ENCODE measurements around the gene SKIDA1.

Gene SKIDA1

GRCh38 chr10:21482821-21483220 lies 42.7 kb downstream of the SKIDA1 start:
- H3K4me1 ChIP-seq (ENCODE audit: low read depth, poor library complexity, severe bottlenecking), result no peaks in the 10 kb centered on the region
- H3K79me2 ChIP-seq (ENCODE audit: insufficient read depth, low read depth), result no peaks in the 10 kb centered on the region
- TF ChIP-seq, protein P1, sequence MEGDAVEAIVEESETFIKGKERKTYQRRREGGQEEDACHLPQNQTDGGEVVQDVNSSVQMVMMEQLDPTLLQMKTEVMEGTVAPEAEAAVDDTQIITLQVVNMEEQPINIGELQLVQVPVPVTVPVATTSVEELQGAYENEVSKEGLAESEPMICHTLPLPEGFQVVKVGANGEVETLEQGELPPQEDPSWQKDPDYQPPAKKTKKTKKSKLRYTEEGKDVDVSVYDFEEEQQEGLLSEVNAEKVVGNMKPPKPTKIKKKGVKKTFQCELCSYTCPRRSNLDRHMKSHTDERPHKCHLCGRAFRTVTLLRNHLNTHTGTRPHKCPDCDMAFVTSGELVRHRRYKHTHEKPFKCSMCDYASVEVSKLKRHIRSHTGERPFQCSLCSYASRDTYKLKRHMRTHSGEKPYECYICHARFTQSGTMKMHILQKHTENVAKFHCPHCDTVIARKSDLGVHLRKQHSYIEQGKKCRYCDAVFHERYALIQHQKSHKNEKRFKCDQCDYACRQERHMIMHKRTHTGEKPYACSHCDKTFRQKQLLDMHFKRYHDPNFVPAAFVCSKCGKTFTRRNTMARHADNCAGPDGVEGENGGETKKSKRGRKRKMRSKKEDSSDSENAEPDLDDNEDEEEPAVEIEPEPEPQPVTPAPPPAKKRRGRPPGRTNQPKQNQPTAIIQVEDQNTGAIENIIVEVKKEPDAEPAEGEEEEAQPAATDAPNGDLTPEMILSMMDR (conservative IDR thresholded peaks at IDR 0.05; ENCODE audit: low read depth, low read length), result no peak
- no peaks in the 10 kb centered on the region for H3K27me3 ChIP-seq (ENCODE audit: insufficient read depth, low read depth)
- no peak overlapping the region for H3K4me3 ChIP-seq (IDR thresholded peaks at IDR 0.05; ENCODE audit: insufficient read depth, low read depth, low read length)
- H4K20me1 ChIP-seq (ENCODE audit: insufficient read depth), result no peaks in the 10 kb centered on the region
- H3K36me3 ChIP-seq (ENCODE audit: insufficient read depth), result no peaks in the 10 kb centered on the region
- no peak overlapping the region for H3K9ac ChIP-seq
- no peak overlapping the region for H2AFZ ChIP-seq (ENCODE audit: low read depth)
- H3K27ac ChIP-seq, result no peak overlapping the region
- H3K4me2 ChIP-seq, result no peak overlapping the region

DNA sequence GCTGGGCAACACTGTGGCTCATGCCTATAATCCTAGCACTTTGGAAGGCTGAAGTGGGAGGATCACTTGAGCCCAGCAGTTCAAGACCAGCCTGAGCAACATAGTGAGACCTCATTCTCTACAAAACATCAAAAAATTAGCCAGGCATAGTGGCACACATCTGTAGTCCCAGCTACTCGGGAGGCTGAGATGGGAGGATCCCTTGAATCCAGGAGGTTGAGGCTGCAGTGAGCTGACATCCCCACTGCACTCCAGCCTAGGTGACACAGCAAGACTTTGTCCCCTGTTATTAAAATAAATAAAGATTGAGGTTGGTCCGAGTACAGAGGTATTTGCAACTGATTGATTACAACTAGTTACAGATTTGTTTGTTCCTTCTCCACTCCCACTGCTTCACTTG lies 44.1 kb downstream of the SKIDA1 start:
- H2AFZ ChIP-seq (ENCODE audit: low read depth), result no peak overlapping the region
- H3K27me3 ChIP-seq (ENCODE audit: insufficient read depth, low read depth), result no peaks in the 10 kb centered on the region
- H3K27ac ChIP-seq, result no peak overlapping the region
- H3K79me2 ChIP-seq (ENCODE audit: insufficient read depth, low read depth), result no peaks in the 10 kb centered on the region
- no peaks in the 10 kb centered on the region for H3K36me3 ChIP-seq (ENCODE audit: insufficient read depth)
- H3K4me1 ChIP-seq (ENCODE audit: low read depth, poor library complexity, severe bottlenecking), result no peaks in the 10 kb centered on the region
- no peak overlapping the region for H3K9ac ChIP-seq
- H3K4me3 ChIP-seq (IDR thresholded peaks at IDR 0.05; ENCODE audit: insufficient read depth, low read depth, low read length), result no peak overlapping the region
- TF ChIP-seq, protein P1 (conservative IDR thresholded peaks at IDR 0.05; ENCODE audit: low read depth, low read length), result no peak
- H3K4me2 ChIP-seq, result no peak overlapping the region
- no peaks in the 10 kb centered on the region for H4K20me1 ChIP-seq (ENCODE audit: insufficient read depth)

DNA sequence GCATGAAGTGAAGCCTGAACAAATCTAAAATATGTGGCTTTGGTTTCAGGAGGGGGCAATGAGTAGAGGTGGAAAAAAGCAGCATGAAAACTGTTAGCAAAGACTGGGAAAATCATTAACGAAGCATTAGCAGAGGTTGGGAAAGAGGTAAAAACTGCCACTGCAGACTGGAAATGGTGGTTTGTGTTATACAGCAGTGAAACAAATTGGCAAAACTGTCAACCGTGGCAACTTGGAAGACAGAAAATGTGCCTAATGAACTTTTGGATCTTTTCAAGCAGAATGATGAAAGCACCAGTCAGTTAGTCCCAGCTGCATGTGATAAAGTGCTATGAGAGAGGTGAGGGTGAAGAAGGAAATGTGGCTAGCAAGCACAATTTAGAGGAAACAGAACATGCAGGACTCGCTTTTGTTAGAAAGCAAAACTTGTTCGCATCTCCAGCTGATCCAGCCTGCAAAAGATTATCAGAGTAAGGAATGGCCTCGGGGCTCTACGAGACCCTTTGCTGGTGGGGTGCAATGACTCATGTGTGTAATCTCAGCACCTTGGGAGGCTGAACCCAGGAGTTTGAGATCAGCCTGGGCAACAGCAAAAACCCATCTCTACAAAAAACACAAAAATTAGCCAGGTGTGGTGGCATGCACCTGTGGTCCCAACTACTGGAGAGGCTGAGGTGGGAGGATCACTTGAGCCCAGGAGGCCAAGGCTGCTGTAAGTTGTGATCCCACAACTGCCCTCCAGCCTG lies 45.7 kb downstream of the SKIDA1 start:
- Histone ChIP-seq H3K9ac (no peak overlapping the region), H2AFZ (ENCODE audit: low read depth) (no peak overlapping the region), H3K79me2 (ENCODE audit: insufficient read depth, low read depth) (no peaks in the 10 kb centered on the region), H3K4me3 (IDR thresholded peaks at IDR 0.05; ENCODE audit: insufficient read depth, low read depth, low read length) (no peak overlapping the region), H3K27me3 (ENCODE audit: insufficient read depth, low read depth) (no peaks in the 10 kb centered on the region), H3K27ac (no peak overlapping the region), H3K4me1 (ENCODE audit: low read depth, poor library complexity, severe bottlenecking) (no peaks in the 10 kb centered on the region), H3K4me2 (no peak overlapping the region), H3K36me3 (ENCODE audit: insufficient read depth) (no peaks in the 10 kb centered on the region), H4K20me1 (ENCODE audit: insufficient read depth) (no peaks in the 10 kb centered on the region)
- TF ChIP-seq, protein P1 (conservative IDR thresholded peaks at IDR 0.05; ENCODE audit: low read depth, low read length), result no peak

- Histone ChIP-seq H3K4me2 (no peak overlapping the region), H4K20me1 (ENCODE audit: insufficient read depth) (no peaks in the 10 kb centered on the region), H2AFZ (ENCODE audit: low read depth) (no peak overlapping the region), H3K4me1 (ENCODE audit: low read depth, poor library complexity, severe bottlenecking) (no peaks in the 10 kb centered on the region), H3K36me3 (ENCODE audit: insufficient read depth) (no peaks in the 10 kb centered on the region), H3K27me3 (ENCODE audit: insufficient read depth, low read depth) (no peaks in the 10 kb centered on the region), H3K79me2 (ENCODE audit: insufficient read depth, low read depth) (no peaks in the 10 kb centered on the region), H3K9ac (no peak overlapping the region), H3K27ac (no peak overlapping the region), H3K4me3 (IDR thresholded peaks at IDR 0.05; ENCODE audit: insufficient read depth, low read depth, low read length) (no peak overlapping the region)
- TF ChIP-seq, protein P1 (conservative IDR thresholded peaks at IDR 0.05; ENCODE audit: low read depth, low read length), result no peak
Measured at GRCh38 chr10:21475393-21475792, 50.1 kb downstream of the SKIDA1 start.
